UCSD-AML1 (cell line): Measurements from ENCODE around the gene SLC7A6OS.

Experiments used
- DNase-seq: peaks from one replicate; lab custom pipeline; 2025; ENCODE audit not compliant: unreplicated experiment; lab: John Stamatoyannopoulos, UW

SLC7A6OS gene

GRCh38 chr16:68345351-68345810, 34.6 kb upstream of the SLC7A6OS start:
- DNase-seq: no peak

- DNase-seq: no peak
These were observed 33.5 kb upstream of the SLC7A6OS start for GRCh38 chr16:68344252-68344651.

DNA sequence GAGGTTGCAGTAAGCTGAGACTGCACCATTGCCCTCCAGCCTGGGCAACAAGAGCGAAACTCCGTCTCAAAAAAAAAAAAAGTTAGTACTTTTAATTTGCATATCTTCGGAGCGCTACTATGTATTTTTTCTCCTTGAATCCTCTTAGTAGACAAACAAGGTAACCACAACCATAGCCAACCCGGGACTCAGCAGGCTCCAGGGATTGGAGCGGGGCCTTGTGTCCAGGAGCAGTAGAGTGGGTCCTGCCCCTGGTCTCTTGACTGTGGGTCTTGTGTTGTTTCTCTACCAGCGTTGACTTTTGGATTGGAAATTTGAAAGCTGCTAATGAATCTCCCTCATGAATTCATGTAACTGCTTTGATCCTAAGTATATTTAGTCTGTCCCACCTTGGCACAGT, 32.4 kb upstream of the SLC7A6OS start:
- DNase-seq: no peak

GRCh38 chr16:68342620-68343019, 31.9 kb upstream of the SLC7A6OS start:
- no peak for DNase-seq

DNA sequence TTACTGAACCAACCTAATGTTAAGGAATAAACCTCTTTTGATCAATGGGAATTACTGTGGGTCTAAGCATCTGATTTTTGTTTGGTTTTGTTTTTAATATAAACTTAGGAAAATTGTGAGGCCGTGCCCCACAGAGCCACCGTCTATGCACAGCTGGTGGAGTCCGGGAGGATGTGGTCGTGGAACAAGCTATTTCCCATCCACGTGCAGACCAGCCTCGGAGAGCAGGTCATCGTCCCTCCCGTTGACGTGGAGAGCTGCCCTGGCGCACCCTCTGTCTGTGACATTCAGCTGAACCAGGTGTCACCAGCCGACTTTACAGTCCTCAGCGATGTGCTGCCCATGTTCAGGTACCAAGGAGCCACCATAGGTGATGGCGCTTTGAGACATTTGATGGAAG, 28.5 kb upstream of the SLC7A6OS start:
- no peak for DNase-seq

GRCh38 chr16:68338326-68339119, 27.8 kb upstream of the SLC7A6OS start:
- no peak for DNase-seq

DNA sequence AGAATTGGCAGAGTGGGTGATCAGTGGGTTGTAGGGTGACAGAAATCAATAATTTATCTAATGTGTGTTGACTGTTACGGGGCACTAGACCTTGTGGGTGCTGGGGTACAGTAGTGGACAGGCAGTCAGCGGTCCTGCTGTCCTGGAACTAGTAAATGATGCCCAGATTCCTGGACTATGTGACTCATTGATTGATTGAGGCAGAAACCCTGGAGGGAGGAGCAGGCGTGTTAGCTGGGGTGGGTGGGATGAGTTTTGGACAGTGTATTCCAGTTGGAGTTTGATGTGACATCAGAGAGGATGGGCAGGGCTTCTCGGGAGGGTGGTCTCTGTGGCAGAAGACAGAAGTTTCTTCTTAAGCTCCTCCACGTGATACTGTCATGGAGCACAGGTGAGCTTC, 24.4 kb upstream of the SLC7A6OS start:
- DNase-seq: no peak

- peak; percentile 62 for DNase-seq
These were observed 21.8 kb upstream of the SLC7A6OS start for GRCh38 chr16:68332411-68333121.

DNA sequence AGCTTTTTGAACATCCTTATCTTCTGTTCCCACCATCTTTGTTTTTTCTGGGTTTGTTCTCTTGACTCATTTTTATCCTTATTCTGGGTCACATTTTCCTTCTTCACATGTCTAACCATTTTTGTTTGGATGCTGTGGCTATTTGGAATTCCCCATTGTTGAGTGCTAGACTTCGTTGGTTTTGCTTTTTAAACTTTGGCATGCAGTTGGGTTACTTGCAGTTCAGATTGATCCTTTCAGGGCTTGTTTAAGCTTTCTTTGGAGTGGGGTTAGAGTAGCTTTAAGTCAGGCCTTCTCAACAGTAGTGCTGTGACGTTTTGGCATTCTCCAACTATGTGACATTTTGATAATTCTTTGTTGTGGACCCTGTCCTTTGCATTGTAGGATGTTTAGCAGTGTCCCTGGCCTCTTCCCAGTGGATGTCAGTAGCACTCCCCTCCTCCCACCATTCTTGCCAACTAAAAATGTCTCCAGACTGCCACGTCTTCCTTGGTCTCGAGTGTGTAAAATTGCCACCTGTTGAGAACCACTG, 21.2 kb upstream of the SLC7A6OS start:
- DNase-seq: no peak

- DNase-seq: no peak
These were observed 18.2 kb upstream of the SLC7A6OS start for GRCh38 chr16:68328860-68329390.

DNA sequence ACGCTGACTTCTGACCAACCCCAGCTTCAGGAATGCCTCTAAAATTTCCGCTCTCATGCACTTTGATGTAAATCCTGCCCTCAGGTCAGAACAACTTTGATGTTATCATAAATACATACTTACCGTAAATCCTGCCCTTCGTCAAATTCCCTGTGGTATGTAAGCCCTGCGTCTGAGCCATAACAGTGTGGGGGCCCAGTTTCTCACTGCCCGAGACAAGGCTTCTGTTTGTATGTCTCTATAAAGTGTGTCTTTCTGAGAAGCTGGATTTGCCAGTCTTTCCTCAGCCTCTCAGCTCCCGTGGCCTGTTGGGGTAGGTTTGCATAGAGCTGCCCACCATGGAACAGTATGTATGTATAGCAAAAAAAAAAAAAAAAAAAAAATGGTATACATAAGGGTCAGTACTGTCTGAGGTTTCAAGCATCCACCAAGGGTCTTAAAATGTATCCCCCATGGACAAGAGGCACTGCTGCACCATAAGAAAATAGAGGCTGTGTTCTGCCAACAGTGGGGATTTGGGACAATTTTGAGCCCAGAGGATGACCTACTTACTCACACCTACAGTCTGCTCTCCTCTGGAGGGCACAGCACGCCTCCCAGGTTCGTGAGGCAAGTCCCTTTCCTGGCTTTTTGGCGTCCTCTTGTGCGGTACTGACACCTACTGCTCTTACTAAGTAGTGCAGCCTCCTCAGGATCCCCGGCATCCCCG, 17.6 kb upstream of the SLC7A6OS start:
- peak; percentile 65 for DNase-seq

- no peak for DNase-seq
These were observed 14.1 kb upstream of the SLC7A6OS start for GRCh38 chr16:68324780-68325357.

DNA sequence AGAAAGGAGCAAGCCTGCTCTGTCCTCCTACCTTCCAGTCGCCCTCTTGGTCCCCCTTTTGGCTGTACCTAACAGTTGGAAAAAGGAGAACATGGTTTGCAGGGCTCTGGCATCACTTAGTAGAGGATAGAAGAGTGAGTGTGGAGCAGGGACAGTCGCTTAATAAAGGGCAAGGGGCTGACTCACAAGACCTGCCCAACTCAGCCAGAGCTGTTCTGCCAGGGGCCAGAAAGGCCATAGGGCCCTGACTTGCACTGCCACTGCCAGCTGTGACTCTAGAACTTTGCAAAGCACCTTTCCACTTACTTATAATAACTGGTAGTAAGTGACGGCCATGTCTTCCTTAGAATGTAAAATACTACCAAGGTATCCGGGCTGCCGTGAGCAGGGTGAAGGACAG, 13.6 kb upstream of the SLC7A6OS start:
- no peak for DNase-seq

GRCh38 chr16:68319185-68319908, 8.6 kb upstream of the SLC7A6OS start:
- DNase-seq: no peak

DNA sequence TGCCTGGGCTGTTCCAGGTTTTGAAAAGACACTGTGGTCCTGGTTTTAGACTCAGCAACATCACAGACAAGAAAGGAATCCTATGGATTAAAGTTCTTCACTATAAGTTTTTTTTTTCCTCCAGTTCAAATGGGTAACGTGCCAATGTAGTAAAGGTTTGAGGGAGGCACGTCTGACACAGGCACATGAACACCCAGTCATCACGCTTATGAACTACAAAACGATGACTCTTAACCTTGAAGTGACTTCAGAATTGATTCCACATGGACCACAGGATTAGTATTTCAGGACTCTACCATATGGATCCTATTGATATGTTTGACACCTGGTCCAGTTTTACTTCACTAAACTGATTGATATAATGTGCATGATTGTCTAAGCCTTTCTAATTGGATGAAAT, 2.4 kb upstream of the SLC7A6OS start:
- no peak for DNase-seq

GRCh38 chr16:68310437-68310773, 341 bp downstream of the SLC7A6OS start:
- DNase-seq: no peak

DNA sequence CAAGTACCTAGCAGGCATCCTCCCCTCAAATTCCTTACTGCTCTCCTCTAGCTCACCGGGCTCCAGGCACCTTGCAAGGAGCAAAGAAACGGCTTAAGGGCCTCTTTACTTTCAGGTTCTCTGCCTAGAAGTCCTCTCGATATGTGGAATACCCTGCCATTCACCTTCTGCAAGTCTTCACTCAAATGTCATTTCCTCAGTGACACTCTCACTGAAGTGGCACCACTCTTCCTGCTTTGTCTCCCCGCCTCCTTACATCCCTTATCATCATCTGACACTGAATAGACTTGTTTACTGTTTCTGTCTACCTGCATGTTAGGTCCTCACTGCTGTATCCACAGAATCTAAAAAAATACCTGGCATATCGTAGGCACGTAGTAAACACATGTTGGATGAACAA, 947 bp downstream of the SLC7A6OS start:
- no peak for DNase-seq

- DNase-seq: no peak
These were observed 4.1 kb downstream of the SLC7A6OS start for GRCh38 chr16:68306633-68307032.

DNA sequence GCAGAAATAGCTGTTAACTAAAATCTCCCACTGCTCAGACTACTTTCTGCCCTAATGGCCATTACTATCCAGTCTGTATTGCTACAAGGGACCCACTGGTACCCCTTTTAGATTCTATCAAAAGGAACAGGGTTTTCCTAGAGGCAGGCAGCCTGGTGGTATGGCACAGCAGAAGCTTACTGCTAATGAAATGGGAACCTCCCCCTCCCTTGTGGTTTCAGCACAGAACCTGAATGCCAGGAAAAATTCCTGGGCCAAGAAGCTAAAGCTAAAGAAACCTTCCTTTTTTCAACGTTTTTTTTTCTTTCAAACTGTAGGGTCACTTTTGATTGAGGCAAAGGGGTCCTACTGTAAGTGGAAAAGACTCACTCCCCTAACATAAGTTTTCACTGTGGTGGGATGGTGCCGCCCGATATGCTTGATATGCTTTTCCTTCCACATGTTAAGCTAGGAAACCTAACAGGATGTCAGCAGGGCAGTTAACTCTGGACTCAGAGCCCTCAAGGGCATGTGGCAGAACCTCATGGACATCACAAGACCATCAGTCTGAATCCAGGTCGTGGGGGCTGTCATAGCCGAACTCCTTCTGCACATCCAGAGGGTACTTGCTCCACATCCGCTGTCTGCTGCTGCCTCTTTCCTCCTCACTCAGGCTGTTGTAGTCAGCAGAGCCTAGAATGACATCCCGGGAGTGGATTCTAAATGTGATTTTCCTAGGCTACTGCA, 9.8 kb downstream of the SLC7A6OS start:
- DNase-seq: no peak
